Hematopoietic multipotent progenitor cell treated with erythropoietin and hydrocortisone succinate and interleukin-3 and kit ligand, for 15 days (in vitro differentiated cells): Measurements from ENCODE around the gene RNASE13.
"Not testable (repeated sequence)": the region's sequence is repeated elsewhere in the genome, so short reads cannot be mapped to it uniquely, and the experiment has no call there.

Source experiments
- DNase-seq: peaks from one replicate; pipeline ENCODE4 v3.0.0-alpha.2; 2015; ENCODE audit warnings: low spot score

RNASE13 gene

DNA sequence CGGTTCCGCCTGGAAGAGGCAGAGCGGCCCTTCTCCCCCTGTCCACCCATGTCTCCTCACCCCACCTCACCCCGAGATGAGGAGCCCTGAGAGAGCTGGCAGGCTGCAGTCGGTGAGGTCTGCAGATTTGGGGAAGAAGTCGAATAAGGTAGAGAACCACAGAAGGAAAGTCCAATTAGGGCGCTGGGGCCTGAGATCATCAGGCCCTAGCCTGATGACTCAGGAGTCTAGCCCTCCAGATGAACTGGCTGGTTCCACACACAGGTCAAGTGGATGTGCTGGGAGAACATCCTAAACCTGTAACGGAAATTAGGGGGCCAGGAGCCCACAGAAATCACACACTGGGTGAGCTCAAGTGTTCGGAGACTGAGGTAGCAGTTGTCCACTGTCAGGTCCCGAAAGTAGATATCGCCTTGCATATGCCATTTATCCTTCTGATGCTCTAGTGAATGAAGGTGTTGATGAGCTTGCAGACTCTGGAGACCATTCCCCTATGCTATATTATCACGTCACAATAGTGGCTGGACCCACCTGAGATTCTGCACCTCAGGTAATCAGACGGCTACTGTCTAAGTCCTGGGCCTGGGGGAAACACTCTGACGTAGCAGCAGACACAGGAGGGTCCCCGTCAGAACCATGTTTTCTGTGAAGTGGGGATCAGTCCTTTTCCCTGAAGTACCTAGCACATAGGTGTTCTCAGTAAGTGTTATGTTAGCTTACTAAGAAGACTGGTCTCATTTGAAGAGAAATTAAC lies 45.7 kb downstream of the RNASE13 start:
- no peak for DNase-seq

DNA sequence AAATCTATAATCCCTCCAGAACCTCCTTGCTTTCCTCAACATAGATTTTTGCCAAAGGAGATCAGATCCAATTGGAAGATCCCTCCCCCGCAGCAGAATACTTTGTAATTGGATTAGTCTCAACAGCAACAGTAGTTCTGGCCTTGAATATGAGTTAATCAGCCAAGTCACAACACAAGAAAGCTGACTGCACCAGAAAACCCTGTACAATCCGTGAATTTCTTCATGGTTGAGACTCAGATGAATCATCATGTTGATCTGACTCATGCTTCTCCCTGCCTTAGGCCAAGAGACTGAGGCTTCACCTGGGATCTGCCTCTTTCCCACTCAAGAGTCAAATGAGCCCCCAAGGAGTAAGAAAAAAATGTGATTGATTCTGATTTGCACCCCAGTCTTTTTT lies 47.8 kb downstream of the RNASE13 start:
- no peak for DNase-seq

DNA sequence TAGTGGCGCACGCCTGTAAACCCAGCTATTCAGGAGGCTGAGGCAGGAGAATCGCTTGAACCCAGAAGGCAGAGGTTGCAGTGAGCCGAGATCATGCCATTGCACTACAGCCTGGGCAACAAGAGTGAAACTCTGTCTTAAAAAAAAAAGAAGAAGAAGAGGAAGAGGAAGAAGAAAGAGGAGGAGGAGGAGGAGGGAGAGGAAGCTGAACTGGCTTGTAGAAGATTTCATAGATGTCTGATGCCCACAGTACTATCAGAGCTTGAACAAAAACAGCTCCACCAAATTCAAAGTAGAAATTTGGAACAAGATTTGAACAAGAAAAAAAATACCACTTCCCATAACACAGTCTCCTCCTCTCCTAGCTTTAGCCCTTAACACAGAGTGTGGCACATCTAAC lies 49.0 kb downstream of the RNASE13 start:
- DNase-seq, result not testable (repeated sequence)
